HG03103 (cell line): ENCODE measurements around the gene DYSF.

Experiments
- ATAC-seq: cut with Tn5 transposase; IDR thresholded peaks from one replicate; pipeline ENCODE4 v1.9.1; 2021; ENCODE audit warnings: low read depth; ENCODE audit not compliant: unreplicated experiment

DYSF gene

GRCh38 chr2:71563872-71564271, 110.5 kb downstream of the DYSF start:
- no peak for ATAC-seq

DNA sequence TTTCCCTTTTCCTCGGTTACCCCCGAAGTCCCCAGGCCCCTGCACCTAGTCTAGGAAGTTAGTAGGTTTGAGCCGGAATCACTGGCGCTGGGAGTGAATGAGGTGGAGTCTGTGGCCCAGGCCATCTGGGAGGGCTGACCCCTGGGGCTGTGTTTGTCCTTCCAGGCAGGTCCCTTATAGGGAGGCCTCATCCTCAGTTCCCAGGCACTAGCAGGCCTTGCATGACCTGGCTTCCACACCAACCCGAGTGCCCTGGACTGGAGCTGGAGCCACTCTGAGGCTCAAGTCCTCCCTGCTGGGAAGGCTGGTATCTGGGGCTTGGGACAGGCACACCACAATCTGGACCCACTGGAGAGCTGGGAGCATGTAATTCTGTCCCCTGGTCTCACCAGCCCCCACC, 111.0 kb downstream of the DYSF start:
- ATAC-seq = no peak

GRCh38 chr2:71564790-71565189, 111.4 kb downstream of the DYSF start:
- no peak for ATAC-seq

GRCh38 chr2:71566372-71566771, 113.0 kb downstream of the DYSF start:
- ATAC-seq = no peak

DNA sequence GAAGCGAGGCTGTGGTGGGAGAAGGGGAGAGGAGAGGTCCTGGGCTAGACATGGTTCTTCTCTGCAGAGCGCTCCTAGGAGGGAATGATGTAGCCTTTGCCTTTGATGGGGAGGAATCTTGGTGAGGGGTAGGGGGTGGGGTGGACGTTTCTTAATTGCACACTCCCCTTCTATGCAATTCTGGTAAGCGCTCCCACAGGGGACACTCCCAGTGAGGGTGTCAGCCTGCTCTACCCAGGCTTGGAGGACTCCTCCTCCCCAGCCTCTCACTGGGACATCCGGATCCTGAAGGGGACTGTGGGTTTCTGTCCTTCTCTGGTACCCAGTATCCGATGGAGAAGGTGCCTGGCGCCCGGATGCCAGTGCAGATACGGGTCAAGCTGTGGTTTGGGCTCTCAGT, 114.3 kb downstream of the DYSF start:
- ATAC-seq = no peak

- ATAC-seq = no peak
These were observed 114.7 kb downstream of the DYSF start for GRCh38 chr2:71568103-71568502.

DNA sequence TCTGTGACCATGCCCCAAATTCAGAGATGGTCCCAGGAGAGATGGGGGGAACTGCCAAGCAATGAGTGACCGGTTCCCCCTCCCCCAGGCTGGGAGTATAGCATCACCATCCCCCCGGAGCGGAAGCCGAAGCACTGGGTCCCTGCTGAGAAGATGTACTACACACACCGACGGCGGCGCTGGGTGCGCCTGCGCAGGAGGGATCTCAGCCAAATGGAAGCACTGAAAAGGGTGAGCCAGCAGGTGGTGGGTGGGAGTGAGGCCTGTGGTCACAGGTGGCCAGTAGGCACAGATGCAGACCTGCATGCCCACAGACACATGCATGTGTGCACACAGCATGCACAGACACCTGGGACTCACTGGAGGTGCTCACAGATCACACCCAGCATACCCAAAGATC, 117.2 kb downstream of the DYSF start:
- ATAC-seq = no peak

DNA sequence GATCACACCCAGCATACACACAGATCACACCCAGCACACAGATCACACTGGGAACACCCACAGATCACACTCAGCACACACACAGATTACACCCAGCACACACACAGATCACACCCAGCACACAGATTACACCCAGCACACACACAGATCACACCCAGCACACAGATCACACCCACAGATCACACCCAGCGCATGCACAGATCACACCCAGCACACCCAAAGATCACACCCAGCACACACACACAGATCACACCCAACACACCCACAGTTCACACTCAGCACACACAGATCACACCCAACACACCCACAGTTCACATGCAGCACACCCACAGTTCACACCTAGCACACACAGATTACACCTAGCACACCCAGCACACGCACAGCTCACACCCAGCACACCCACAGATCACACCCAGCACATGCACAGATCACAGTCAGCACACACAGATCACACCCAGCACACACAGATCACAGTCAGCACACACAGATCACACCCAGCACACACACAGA, 117.6 kb downstream of the DYSF start:
- no peak for ATAC-seq

GRCh38 chr2:71571945-71572344, 118.6 kb downstream of the DYSF start:
- ATAC-seq = no peak

GRCh38 chr2:71575966-71576365, 122.6 kb downstream of the DYSF start:
- ATAC-seq = no peak

- ATAC-seq = no peak
These were observed 123.2 kb downstream of the DYSF start for GRCh38 chr2:71576541-71576940.

DNA sequence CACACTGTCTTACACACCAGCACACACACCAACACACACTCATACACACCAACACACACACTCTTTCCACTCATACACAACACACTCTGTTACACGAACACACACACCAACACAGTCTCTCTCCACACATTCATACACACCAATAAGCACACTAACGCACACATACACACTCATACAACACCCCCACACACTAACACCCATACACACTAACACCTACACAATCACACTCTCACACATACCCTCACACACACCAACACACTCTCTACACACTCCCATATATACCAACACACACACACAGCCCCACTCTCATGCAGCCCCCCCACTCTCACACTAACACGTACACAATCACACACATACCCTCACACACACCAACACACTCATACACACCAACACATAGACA, 123.8 kb downstream of the DYSF start:
- no peak for ATAC-seq

- ATAC-seq = no peak
These were observed 125.5 kb downstream of the DYSF start for GRCh38 chr2:71578767-71579342.

DNA sequence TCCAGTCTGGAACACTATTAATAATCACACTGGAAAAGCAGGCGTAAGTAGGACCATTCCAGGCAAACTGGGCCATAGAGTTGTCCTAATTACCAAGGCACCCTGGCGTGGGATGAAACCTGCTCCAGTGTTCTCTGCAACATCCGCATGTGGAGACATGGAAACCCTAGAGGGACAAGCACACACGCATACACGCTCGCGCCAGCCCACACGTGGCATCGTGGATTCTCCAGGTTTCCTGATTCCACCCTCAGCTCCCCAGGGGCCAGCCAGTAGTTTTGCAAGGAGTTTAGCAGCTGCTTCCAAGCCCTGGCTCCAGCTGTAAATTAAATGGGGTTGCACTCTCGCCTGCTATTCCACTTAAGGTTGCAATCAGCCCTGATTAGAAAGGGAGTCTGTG, 127.7 kb downstream of the DYSF start:
- ATAC-seq = no peak

DNA sequence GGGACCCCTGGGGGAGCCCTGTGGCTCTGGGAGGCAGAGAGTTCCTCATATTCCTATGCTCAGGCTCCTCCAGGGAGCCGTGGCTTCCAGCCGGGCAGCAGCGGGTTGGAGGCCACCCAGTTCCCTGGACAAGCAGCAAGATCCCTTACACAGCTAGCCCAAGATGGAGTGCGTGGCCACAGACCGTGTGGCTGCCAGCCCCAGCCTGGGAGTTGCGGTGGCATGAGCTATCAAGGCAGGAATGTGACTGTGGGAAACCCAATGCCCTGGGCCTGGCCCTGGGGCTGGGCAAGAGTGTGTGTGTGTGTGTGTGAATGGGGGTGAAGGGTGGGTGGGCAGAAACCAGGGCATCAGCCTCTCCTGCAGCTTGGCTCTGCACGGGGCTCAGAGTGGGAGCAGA, 130.5 kb downstream of the DYSF start:
- ATAC-seq = no peak

DNA sequence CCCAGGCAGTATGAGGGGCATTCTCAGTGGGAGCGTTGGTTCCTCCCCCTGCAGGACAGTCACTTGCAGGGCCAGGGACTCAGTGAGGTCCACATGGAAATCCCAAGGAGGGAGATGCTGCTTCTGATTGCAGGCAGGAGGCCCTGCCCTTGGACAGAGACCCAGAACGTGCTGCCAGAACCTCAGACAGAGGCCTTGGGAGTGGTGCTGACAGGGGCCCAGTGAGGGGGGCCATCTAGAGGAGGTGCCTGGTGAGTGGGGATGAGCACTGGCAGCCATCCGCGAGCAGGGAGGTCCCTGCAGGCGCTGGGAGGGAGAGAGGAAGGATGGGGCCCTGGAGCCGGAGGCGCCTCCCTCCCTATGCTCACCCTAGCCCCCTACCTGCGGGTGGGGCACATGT, 133.1 kb downstream of the DYSF start:
- no peak for ATAC-seq

- ATAC-seq = no peak
These were observed 134.2 kb downstream of the DYSF start for GRCh38 chr2:71587509-71588073.

DNA sequence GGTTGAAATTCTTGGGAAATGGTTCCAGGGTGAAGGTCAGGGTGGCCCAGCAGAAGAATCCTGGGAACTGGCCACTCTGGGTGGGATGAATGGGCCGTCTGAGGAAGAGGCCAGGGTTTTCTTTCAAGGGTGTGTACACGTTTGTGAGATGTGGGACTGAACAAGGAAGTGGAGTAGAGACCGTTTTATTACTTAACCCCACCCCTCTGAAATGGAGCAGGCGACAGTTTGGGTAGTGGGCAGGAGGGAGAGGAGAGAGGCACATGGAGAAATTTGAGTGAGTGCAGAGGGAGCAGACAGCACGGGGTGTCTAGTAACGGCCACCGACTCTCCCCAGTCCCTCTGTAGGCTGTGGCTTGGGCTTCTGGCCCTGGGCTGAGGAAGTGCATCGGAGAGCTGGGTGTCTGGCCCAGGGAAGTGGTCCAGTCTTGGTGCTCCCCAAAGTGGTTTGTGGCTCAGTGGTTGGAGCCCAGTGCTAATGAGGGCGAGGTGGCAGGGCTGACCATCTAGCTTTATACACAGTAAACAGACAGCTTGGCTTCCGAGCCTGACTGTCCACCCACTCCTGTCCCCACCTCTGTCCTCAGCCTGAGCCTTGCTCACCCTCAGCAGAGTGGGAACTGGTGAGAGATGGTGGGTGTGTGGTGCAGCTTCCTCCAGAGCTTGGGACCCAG, 135.3 kb downstream of the DYSF start:
- ATAC-seq = no peak

GRCh38 chr2:71589763-71590162, 136.4 kb downstream of the DYSF start:
- no peak for ATAC-seq

DNA sequence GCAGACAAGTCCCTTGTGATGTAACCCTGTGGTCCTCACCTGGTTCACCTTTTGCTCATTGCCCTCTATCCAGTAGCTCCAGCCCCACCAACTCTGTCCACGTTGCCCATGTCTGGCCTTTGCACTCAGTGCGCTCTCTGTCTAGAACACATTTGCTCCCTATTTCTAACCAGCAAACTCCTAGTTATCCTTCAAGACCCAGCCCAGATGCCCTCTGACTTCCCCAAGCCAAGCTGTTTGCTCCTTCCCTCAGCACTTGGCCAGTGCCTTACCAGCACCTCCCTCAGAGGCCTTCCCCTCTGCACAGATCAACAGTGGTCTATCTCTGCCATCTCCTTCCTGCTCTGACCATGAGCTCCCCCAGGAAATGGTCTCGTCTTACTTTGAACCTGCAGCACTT, 137.7 kb downstream of the DYSF start:
- ATAC-seq = no peak

DNA sequence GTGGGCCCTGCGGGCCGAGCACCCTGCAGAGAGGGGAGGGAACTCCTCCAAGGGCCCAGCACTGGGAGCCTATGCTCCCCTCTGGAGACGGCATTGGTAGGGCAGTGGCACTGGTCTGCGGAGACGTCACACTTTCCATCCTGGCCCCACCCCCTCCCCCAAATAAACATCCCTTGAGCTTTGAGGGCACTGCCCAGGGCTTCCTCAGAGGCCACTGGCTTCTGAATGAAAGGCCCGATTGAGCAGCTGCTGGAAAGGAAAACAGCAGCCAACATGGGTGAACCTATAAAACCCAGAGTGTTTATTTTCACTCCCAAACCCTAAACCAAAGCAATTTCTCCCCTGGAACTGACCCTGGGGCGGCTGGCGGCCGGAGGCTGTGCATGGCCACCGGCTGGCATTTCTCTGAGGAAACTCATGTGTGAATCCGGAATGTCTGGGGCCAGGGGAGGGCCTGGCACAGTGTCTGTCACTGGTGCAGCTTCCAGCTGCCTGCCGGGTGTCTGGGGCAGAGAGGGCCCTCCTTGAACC, 138.9 kb downstream of the DYSF start:
- ATAC-seq = no peak

- ATAC-seq = no peak
These were observed 142.2 kb downstream of the DYSF start for GRCh38 chr2:71595569-71595968.
